ENCODE data around the gene DACH1.
"Not testable (repeated sequence)": the region's sequence is repeated elsewhere in the genome, so short reads cannot be mapped to it uniquely, and the experiment has no call there.

DACH1 gene

DNA sequence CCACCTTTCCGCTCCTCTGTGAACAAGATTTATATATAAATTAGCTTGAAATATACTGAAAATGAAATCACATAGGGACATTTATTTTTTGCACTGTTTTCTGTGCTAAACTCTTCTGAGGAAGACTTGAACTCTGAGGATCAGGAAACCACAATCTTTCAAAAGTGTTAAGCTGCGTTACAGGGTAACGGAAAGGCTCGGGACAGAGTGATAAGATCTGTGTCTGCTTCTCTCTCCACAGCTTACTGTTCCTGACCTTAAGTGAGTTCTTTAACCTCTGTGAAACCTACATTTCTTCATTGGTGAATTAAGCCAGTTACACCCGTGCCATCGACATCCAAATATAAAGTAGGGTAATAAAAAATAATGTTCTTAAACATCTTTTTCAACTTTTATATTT, 38.9 kb downstream of the DACH1 start:
- DNase-seq: no peak

DNA sequence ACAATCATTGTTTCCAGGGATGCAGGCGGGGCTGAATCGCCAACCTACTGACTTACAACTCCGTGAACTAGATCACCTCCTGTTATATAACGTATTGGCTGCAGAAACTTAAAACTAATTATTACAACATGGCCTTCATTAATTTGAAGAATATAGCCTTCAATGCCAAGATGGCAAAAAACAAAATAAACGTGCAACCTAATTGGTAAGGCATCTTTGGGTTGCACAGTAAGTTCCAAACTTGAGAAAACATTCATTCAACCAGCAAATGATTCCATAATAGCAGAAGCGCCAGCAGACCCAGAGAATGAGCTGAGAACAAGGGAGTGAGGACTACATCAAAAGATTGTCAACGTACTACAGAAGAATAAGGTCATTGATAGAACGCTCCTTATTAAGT, 39.8 kb downstream of the DACH1 start:
- no peak for DNase-seq

DNA sequence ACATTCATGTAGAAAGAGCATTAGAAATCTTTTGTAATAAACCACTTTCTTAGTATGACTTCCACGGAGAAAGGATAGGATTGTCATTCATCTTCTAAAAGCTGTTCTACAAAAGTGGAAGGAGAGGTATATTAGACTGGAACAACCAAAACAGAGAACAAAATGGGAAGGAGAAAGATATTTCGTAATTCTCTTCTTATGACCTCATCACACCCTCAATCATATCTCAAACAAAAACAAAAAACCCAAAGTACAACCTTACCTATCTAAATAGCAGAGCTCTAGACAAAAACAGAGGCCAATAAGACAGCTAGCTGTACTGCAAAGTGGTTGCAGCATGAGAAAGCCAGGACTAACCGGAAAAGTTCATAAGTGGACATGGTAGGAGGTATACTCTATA, 46.3 kb downstream of the DACH1 start:
- DNase-seq: no peak

DNA sequence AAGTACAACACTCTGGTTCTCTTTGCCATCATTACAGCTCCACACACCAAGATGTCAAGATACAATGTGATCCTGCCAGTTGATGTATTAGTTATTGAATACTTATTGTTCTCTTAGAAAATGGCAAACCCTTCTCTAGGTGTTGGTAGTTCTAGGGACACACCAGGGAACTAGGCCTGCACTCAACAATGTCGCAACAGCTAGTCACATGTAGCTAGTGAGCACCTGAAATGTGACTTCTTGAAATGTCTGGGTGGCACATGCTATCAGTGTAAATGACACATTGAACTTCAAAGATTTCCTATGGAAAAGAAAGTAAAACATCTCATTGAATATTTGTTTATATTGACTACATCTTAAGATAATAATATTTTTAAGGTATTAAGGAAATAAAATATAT, 49.7 kb downstream of the DACH1 start:
- DNase-seq: no peak

DNA sequence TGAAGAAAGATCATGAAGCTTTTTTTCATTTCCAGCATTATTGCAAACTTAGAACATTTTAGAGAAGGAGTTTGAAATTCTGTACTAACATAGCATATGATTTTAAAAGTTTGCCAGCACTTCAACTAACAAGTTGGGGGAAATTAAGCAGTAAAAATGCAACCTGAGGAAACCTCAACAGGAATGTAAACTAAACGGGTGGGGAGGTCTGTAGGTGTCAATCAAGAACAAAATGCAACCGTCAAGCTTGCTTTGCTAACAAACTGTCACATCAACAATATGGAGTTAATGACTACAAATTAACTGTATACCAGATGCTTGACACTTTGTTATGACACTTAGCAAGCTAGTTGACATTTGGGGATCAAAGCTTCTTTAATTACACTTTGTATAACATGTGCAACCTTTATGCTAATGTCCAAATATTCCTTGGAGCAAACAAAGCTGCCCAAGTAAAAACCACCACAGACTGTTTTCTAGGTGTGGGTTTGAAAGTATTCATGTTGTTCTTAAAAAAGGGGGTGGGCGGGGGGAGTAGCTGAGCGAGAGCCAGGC, 52.1 kb downstream of the DACH1 start:
- DNase-seq: no peak

DNA sequence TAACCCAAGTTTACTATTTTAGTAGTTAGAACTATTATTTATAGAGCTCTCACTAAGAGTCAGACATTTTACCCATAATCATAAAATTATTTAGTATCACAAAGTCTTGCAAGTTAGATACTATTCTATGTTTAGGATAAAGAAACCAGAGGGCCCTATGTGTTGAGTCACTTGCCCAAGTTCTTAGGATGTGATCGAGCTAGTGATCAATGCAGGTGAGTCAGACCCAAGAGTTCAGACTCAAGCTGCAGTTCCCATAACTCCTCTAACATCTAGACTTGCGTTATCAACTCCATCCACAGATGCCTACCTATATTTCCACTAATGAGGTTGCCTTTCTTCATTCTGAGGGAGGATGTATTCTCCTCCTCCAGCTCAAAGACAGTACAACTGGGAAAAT, 53.8 kb downstream of the DACH1 start:
- DNase-seq: no peak

DNA sequence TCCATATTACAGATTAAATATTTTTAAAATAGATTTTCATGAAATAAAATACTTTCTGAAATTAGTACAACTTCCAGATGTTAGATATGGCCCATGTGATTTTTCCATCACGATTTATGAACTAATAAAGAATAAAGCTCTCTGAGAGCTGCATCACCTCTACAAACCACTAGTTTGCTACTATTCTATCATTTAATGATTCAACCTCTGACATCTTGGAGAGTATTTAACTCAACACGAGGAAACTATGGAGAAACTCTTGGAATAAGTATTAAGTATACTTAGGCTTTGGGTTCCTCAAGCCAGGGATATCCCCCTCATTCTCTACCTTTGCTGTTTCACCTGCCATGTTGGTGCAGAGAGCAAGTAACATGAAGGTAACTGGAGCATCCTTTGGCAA, 55.7 kb downstream of the DACH1 start:
- no peak for DNase-seq

DNA sequence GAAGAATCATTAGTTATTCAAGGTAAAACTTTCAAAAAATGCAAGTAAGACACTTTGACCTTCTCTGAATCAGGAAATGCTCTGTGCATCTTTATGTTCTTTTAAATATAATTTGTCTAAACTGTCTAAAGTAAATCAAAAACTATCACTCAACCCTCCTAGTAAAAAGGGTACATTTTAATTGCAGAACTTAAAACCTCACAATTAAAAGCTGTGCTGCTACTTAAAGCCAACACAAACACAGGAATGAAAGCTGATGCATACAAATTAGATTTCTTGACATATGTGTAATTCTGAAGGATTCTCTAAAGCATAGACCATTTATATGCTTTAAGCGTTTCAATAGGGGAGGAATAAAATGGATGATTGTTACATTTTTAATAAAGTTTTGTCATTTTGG, 58.3 kb downstream of the DACH1 start:
- DNase-seq: no peak

DNA sequence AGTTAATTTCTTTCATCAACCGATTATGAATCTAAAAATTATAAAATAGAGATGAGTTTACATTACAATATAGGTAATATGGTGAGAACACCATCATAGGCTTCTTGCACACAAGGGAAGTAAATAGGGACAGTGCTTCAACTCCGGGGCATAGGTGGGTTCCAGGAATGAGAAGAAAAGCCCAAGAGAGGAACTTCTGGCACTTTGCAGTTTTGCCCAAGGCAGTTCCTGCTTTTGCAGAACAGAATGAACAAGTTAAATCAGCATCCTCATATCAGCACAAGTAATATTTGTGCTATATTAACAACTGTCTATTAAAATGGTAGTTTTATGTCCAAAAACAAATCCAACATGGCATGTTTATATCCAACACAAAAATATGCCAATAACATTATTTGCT, 60.1 kb downstream of the DACH1 start:
- DNase-seq: no peak

DNA sequence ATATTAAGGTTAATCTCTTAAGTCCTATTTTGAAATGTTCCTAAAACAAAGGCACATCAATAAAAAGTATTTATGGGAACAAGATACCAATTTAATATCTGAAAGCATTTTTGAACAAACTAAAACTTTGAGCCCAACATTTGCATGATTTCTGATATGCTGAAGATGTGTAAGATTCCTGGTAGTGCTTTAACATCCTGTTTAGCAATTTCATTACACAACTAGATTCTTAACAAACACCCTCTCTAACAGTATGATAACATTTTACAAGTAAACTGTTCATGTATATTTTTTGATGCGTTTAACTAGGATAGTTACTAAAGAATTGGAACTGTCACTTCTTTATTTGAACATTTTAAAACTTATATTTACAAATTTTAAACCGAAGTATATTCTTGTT, 63.9 kb downstream of the DACH1 start:
- no peak for DNase-seq

DNA sequence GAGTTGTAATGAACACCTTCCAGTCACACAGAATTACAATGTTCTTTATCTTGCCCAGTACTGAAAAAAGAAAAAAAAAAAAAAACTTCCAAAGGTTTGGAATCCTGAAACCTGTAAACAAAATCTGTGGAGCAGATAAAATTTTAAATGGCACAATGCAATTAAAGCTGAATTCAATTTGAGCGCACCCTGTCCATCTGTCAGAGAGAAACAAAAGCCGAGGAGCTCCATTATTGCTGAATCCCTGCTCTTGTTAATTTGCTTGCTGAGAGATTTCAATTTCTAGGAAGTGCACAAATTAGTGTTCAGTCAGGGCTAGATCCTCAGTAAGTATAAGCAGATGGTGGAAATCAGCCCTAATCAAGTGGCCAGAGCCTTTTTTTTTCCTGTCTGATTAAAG, 65.2 kb downstream of the DACH1 start:
- no peak for DNase-seq

DNA sequence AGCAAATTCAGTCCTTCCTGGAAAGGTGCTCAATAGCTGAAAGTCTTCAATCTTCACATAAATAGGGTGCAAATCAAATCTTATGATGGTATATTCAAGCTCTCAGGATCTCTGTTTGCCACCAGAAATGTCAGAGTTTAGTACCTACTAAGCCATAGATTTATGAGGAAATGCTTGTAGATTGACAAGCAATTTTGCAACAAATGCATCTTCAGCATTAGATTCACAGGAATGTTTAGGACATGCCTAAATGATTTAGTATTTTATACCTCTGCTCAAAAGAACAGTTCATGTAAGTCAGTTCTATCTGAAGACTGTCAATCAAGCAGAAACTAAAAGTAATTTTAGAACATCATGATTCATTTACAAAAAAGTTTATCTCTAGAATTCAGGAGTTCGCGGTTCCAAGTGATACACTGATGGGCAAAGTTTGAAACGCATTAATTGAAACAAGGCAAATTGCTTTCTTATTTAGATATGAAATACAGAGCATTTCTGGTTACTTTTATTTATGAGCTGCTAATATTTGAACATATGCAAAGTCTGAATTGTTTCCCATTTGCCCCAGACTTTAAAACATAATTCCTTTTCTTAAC, 65.7 kb downstream of the DACH1 start:
- DNase-seq: no peak

DNA sequence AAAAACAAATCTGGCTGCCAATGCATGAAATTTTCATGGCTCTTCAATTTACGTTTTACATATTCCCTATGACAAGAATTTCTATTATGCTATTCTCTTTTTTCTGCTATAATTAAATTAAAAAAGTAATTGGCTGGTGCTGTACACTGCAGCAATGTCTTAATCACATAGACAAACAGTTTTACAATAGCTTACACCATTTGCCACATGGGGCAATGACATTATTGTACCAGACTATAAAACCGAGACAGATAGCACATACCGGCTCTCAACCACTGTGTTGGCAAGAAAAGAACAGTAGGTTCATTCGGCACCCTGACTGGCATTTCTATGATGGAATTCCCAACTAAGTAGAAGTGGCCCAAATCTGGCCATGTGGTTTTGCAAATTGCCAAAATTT, 67.7 kb downstream of the DACH1 start:
- no peak for DNase-seq

DNA sequence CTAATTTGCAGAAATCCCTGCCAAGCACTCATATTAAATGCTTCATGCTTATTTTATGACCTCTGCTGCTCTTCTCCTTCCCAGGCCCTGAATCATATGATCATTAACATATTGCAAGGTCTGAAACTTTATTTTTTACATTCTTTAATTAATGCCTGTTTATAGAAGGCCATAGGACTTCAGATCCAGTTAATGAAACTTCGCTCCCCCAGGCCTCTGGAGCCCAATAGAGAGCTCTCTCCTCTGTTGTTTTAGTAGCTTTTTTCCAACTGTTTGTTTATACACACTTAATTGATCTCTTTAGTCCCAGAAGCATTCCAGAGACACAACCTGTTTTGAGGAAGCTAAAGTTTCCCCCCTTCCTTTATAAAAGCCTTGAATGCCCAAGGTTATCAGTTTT, 68.3 kb downstream of the DACH1 start:
- no peak for DNase-seq

DNA sequence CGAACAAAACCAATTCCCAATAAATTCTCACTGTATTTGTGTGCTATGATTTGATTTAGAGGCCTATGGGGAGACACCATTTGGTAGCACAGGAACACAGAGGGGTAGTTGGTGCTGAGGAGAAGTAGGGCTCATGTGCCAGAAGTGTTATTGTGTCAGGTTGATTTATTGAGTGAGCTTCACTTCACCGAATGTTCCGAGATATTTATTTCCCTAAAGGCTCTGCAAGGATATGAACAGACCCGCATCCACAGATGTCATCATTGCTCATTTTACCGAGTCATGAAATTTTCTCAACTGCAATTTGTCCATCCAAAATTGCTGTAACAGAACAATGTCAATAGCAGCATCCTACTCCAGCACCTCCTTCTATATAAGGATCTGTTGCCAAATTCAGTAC, 69.5 kb downstream of the DACH1 start:
- DNase-seq: no peak

DNA sequence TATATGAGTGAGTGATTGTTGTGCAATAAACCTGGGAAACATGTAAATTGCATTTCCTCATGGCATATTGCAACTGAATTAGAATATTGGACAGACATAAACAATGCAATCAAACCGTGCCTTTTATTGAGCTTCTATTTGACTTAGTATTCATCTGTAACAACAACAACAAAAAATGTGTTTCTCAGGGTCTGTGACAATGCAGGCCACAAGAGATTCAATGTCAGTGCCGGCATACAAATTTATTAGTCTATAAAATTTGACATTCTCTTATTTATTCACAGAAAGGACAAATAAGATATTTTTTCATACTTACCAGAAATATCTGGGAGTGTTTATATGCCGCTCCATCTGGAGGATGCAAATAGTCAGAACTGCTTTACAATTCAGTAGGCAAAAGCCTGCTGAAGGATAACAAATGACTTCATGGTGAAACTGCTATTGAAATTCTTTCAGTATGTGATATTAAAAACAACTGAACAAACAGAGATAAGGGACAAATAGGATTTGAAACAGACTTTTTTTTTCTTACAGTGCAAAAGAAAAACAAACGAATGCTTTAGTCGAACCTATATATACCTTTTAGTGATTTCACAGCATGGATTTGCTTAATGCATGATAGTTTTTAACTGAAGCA, 77.2 kb downstream of the DACH1 start:
- no peak for DNase-seq

DNA sequence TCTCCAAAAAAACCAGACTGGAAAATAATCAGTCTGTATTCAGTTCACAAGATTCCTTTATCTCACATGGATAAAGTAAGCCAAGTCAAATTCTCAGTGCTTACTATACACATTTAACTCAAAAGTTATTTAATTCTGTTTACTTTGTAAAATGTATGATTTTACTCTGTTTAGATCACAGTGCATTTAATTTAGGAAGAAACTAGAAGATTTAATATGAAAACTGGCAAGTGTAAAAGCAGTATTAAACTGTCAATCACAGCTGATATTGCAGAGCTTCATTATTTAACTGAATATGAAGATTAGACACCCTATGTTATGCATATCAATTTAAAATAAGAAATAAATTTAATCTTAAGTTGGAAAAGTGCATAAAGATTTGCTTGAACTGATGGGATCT, 78.0 kb downstream of the DACH1 start:
- no peak for DNase-seq

DNA sequence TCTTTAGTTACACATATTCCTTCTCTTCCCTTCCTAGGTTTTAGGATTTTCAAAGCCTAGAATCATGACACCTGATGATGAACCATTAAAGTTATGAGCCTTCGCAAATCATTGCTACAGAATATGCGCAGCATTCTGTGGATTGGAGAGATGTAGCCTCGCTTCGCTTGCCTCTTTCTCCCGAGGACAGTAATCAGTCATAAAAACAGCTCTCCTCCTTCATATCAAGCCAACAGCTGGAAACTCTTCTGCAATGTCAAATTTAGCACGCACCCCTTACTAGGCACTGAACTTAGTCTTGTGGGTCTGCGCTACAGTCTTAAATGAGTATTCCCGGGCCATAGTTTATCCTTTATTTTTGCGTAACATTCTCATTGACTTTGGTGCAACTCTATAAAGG, 79.6 kb downstream of the DACH1 start:
- DNase-seq: no peak

DNA sequence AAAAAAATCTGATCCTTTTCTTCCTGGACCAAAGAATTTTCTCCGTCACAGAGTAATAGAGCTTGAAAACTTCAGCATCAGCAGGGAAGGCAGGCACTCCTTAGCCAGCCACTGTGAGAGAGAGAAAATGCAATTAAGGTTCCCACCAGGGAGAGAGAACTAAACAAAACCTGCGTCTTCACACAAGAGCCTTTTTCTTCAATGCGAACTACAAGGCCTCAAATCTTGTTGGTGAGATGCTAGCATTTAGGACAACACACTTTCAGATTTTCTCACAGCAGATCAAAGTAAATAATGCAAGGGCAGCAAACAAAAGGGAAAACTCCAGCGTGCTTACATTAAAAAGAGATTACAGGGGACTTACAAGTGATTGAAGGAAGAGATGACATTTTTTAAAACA, 80.1 kb downstream of the DACH1 start:
- DNase-seq: no peak

DNA sequence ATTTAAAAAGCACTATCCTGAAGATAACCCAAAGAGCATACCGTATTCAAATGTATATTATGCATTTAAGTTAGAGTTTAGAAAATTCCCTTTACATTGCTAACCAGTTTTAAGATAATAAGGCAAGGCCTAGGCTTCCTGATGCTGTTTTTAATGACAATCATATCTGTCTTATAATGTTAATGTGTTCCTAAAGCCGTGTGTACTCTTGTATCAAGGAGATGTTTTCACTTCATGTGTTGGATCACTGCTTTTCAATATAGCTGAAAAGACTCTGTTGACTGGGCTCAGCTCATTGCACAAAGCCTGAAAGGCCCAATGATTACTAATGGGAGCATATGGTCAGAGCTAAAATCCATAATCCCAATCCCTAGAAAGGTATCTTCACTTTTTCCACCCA, 81.6 kb downstream of the DACH1 start:
- DNase-seq: no peak

DNA sequence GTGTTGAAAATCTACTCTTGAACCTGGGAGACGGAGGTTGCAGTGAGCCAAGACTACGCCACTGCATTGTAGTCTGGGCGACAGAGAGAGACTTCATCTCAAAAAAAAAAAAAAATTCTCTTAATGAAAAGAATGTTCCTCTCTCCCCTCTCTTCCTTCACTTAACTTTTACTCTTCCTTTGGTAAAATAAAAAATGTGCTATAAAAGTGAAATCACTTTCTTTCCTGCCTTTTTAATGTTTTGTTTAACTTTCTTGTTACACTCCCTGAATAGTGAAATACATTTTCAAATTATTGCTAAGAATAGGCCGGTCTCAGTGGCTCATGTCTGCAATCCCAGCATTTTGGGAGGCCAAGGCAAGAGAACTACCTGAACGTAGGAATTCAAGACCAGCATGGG, 86.5 kb downstream of the DACH1 start:
- DNase-seq: no peak

DNA sequence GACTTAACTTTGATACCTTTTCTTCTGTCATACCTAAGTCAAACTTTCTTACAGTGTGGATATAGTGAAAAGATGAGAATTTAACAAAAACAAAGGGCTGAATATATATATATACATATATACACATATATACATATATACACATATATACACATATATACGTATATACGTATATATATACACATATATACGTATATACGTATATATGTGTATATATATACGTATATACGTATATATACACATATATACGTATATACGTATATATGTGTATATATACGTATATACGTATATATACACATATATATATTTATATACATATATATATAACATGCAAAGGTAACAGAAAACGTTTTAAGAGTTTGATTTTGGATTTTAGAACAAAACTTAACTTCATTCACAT, 88.0 kb downstream of the DACH1 start:
- not testable (repeated sequence) for DNase-seq

DNA sequence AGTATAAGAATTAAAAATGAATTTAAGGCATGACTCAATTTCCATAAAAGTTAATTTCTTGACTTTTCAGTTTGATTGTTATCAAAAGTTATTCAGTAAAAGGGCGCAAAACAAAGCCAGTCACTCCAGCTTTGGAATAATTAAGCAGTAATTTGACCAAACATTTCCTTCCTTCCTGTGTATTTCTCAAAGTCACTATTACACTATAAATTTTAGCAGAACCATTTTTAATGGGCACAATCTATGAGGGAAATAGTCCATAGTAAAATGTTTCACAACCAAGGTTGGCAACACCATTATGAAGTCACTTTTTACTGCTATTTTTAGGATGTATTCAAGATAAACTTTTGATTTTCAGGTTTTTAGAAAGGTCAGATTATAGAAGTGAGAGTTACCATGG, 91.0 kb downstream of the DACH1 start:
- no peak for DNase-seq

DNA sequence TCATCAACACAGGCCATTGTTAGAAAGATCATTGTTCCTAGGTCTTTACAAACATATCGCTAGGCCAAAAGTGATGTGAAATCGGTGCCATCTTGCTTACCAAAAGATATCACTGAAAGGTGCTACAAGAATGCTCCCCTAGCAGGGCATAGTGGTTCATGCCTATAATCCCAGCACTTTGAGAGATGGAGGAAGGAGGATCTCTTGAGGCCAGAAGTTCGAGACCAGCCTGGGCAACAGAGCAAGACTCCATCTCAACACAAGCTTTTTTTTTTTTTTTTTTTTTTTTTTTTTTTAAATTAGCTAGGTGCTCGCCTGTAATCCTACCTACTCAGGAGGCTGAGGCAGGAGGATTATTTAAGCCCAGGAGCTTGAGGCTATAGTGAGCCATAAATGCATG, 92.1 kb downstream of the DACH1 start:
- no peak for DNase-seq

DNA sequence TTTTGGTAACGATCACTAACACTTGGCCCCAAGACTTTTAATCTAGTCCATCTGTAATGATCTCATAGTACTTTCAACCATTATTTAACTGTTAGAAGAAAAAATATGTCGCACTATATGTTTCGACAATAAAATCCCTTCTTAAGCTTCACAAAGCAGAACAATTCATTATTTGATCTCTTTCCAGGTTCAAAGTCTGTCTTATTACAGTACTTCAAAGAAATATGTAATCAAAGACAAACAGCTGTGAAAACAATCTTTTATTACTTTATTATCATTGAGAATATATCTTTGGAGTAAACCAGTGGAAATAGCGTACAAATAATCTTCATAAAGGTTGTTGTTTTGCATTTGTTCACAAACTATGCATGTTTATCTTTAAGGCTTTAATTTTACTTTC, 93.5 kb downstream of the DACH1 start:
- DNase-seq: no peak

Measured in CD4-positive, alpha-beta T cell treated with Interleukin-21 for 1 hour (primary cell).